ENCODE data around the gene TK2.
"Not testable (repeated sequence)": the region's sequence is repeated elsewhere in the genome, so short reads cannot be mapped to it uniquely, and the experiment has no call there.

The TK2 gene

GRCh38 chr16:66569827-66570405, 20.0 kb upstream of the TK2 start:
- no peak for FAIRE-seq

GRCh38 chr16:66569131-66569530, 19.2 kb upstream of the TK2 start:
- FAIRE-seq, result peak; percentile 10

- FAIRE-seq, result no peak
These were observed 18.4 kb upstream of the TK2 start for GRCh38 chr16:66568355-66568754.

- FAIRE-seq, result not testable (repeated sequence)
These were observed 17.3 kb upstream of the TK2 start for GRCh38 chr16:66567270-66567669.

GRCh38 chr16:66566051-66566901, 16.4 kb upstream of the TK2 start, which contains the start of gene CMTM1:
CMTM1 (plus strand) TSS chr16:66566439; CDS start chr16:66566514, 75 bp downstream.
- FAIRE-seq, result no peak

- no peak for FAIRE-seq
These were observed 13.8 kb upstream of the TK2 start for GRCh38 chr16:66563574-66564334.

- no peak for FAIRE-seq
These were observed 13.1 kb upstream of the TK2 start for GRCh38 chr16:66562986-66563385.

- FAIRE-seq, result no peak
These were observed 12.5 kb upstream of the TK2 start for GRCh38 chr16:66562409-66562808.

GRCh38 chr16:66561381-66562080, 11.6 kb upstream of the TK2 start:
- FAIRE-seq, result no peak

- FAIRE-seq, result no peak
These were observed 10.2 kb upstream of the TK2 start for GRCh38 chr16:66560107-66560506.

GRCh38 chr16:66554495-66554894, 4.6 kb upstream of the TK2 start:
- FAIRE-seq, result no peak

GRCh38 chr16:66554021-66554420, 4.1 kb upstream of the TK2 start:
- FAIRE-seq, result no peak

- FAIRE-seq, result no peak
These were observed 3.3 kb upstream of the TK2 start for GRCh38 chr16:66553223-66553622.

GRCh38 chr16:66552286-66553177, 2.6 kb upstream of the TK2 start, which contains the start of gene CKLF:
CKLF (plus strand) TSS chr16:66552576; CDS start chr16:66552716, 140 bp downstream.
- no peak for FAIRE-seq

- no peak for FAIRE-seq
These were observed 1.9 kb upstream of the TK2 start for GRCh38 chr16:66551788-66552285.

GRCh38 chr16:66551348-66551759, 1.4 kb upstream of the TK2 start:
- FAIRE-seq, result no peak

- FAIRE-seq, result no peak
These were observed 1.1 kb downstream of the TK2 start for GRCh38 chr16:66548868-66549267.

GRCh38 chr16:66548068-66548467, 1.9 kb downstream of the TK2 start:
- no peak for FAIRE-seq

GRCh38 chr16:66547101-66547989, 2.6 kb downstream of the TK2 start:
- FAIRE-seq, result no peak

- FAIRE-seq, result no peak
These were observed 5.7 kb downstream of the TK2 start for GRCh38 chr16:66544016-66544757.

All from colon (tissue), 2 donors.